Measurements from ENCODE around the gene TMEM267.

Gene TMEM267

GRCh38 chr5:43483298-43484105 lies at the start of gene TMEM267:
TSS of gene TMEM267 (minus strand) at chr5:43483865. CDS start at chr5:43453969, 29,896 bp downstream.
- peak within 1 kb of the TSS; percentile 80 for H3K4me3 ChIP-seq (ENCODE audit: low read length)
- peak; percentile 67 for DNase-seq (ENCODE audit: low read depth)
- TF ChIP-seq CTCF (conservative IDR thresholded peaks at IDR 0.05; ENCODE audit: low read depth, low read length), result no peak

- TF ChIP-seq CTCF (conservative IDR thresholded peaks at IDR 0.05; ENCODE audit: low read depth, low read length), result no peak
- no peak overlapping the region for H3K4me3 ChIP-seq (ENCODE audit: low read length)
- no peak for DNase-seq (ENCODE audit: low read depth)
These were observed 47.0 kb upstream of the TMEM267 start for GRCh38 chr5:43530648-43531047.

- DNase-seq (ENCODE audit: low read depth), result no peak
- no peak for TF ChIP-seq CTCF (conservative IDR thresholded peaks at IDR 0.05; ENCODE audit: low read depth, low read length)
- no peak overlapping the region for H3K4me3 ChIP-seq (ENCODE audit: low read length)
These were observed 40.0 kb upstream of the TMEM267 start for GRCh38 chr5:43523662-43524072.

GRCh38 chr5:43520615-43521014 lies 37.0 kb upstream of the TMEM267 start:
- H3K4me3 ChIP-seq (ENCODE audit: low read length), result no peak overlapping the region
- no peak for TF ChIP-seq CTCF (conservative IDR thresholded peaks at IDR 0.05; ENCODE audit: low read depth, low read length)
- DNase-seq (ENCODE audit: low read depth), result no peak

- peak overlapping the region; percentile 81 for H3K4me3 ChIP-seq (ENCODE audit: low read length)
- no peak for DNase-seq (ENCODE audit: low read depth)
- TF ChIP-seq CTCF (conservative IDR thresholded peaks at IDR 0.05; ENCODE audit: low read depth, low read length), result no peak
These were observed 32.0 kb upstream of the TMEM267 start for GRCh38 chr5:43515678-43516048.

- peak; percentile 80 for DNase-seq (ENCODE audit: low read depth)
- TF ChIP-seq CTCF (conservative IDR thresholded peaks at IDR 0.05; ENCODE audit: low read depth, low read length), result no peak
- H3K4me3 ChIP-seq (ENCODE audit: low read length), result peak within 1 kb of the TSS; percentile 81
These were observed 31.4 kb upstream of the TMEM267 start, which contains the start of gene C5orf34 for GRCh38 chr5:43514816-43515677. TSS of gene C5orf34 (minus strand) at chr5:43515148. CDS start at chr5:43509339, 5,809 bp downstream.

All from retinal pigment epithelial cell (primary cell).